ENCODE data around the gene HORMAD1. TPM values are rescaled to one million over a fixed set of nuclear protein-coding genes. Genes with fewer than 3 reads are reported as not detected.
A peak's percentile ranks its signal among the peaks of the same experiment; 100 is the strongest.

Gene HORMAD1
- total and polyA plus RNA-seq, 2 donors (not counting 1 experiment from before 2014, with no cell fraction given): 0.94 to 2.1 TPM

DNA sequence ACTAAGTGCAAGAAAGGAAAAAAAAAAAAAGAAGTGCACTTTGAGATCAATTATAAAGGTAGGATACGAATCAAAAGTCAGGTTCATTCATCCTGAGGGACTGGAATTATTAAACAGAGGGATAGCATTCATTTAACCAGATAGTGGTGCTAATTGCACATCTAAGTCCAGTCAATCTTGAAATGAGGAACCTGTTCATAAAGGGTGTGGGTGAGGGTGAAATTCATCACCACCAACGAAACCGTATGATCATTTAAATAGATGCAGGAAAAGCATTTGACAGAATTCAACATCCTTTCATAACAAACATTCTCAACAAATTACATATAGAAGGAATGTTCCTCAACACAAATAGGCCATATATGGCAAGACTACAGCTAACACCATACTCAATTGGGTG lies 39.3 kb upstream of the HORMAD1 start:
- Histone ChIP-seq H3K27ac (ENCODE audit: low read length in 2 of 2) (peak overlapping the region in 1 of 2 donors; percentile 77), H3K36me3 (replicated peaks in 1 of 2; ENCODE audit: control extremely low read depth in 1 of 2, control insufficient read depth in 1 of 2, extremely low read depth in 1 of 2, insufficient read depth in 2 of 2, low read length in 1 of 2) (peaks cover 10 to 68% of the 10 kb centered on the region in 2 experiments), H3K4me3 (ENCODE audit: control extremely low read depth in 1 of 5, extremely low read depth in 1 of 5, insufficient read depth in 1 of 5, low read depth in 2 of 5, low read length in 4 of 5) (peak overlapping the region in 1 of 5 experiments; percentile 6), H3K79me2 (ENCODE audit: control insufficient read depth, insufficient read depth, low read length) (peaks cover 94% of the 10 kb centered on the region), H2AFZ (ENCODE audit: insufficient read depth, low read depth, low read length, poor library complexity, severe bottlenecking) (no peak overlapping the region), H3K4me2 (replicated peaks; ENCODE audit: low read depth, low read length, poor library complexity, severe bottlenecking) (peak overlapping the region; percentile 37), H4K20me1 (ENCODE audit: control insufficient read depth, insufficient read depth, low read length, poor library complexity, severe bottlenecking) (peaks cover 33% of the 10 kb centered on the region), H3K9ac (ENCODE audit: low read length) (peak overlapping the region; percentile 33), H3K27me3 (replicated peaks in 1 of 4; ENCODE audit: control extremely low read depth in 1 of 4, control insufficient read depth in 3 of 4, insufficient read depth in 4 of 4, low read length in 3 of 4) (no peaks in the 10 kb centered on the region), H3K9me3 (ENCODE audit: control extremely low read depth in 1 of 3, control insufficient read depth in 2 of 3, insufficient read depth in 1 of 3, low read length in 2 of 3) (no peaks in the 10 kb centered on the region), H3K4me1 (ENCODE audit: control insufficient read depth in 2 of 2, insufficient read depth in 2 of 2, low read length in 2 of 2) (peaks cover 38 to 43% of the 10 kb centered on the region in 2 donors)
- DNase-seq (peak; percentile 55), ATAC-seq (ENCODE audit: low read depth) (peak; percentile 60)
- peaks cover 43% of the 10 kb centered on the region for H3K4me1 Mint-ChIP-seq
- peak overlapping the region; percentile 64 for H3K27ac Mint-ChIP-seq
- CTCF ChIA-PET: interaction anchor here (1.0 to 2.6 kb wide), 4 partner anchors 52 to 181 kb away, joined by 3 to 13 read pairs (median 6); no protein-coding TSS in a partner anchor
- 100% methylated on average over 1 of the region's 3 CpGs for WGBS (ENCODE audit: insufficient coverage)
- intact Hi-C loops (cut with micrococcal nuclease): loop anchor here (1.0 to 10.0 kb wide), 3 partner anchors 52 to 405 kb away; partner anchors contain the start of genes LYSMD1 and SCNM1
- peak overlapping the region; percentile 59 for H3K4me3 Mint-ChIP-seq
- H3K27me3 Mint-ChIP-seq: no peaks in the 10 kb centered on the region
- H3K9me3 Mint-ChIP-seq (ENCODE audit: insufficient read depth): no peaks in the 10 kb centered on the region
- POLR2A ChIA-PET: interaction anchor here (0.5 to 0.6 kb wide), 2 partner anchors 412 to 443 kb away, joined by 3 to 5 read pairs; no protein-coding TSS in a partner anchor
- TF ChIP-seq, protein P1, sequence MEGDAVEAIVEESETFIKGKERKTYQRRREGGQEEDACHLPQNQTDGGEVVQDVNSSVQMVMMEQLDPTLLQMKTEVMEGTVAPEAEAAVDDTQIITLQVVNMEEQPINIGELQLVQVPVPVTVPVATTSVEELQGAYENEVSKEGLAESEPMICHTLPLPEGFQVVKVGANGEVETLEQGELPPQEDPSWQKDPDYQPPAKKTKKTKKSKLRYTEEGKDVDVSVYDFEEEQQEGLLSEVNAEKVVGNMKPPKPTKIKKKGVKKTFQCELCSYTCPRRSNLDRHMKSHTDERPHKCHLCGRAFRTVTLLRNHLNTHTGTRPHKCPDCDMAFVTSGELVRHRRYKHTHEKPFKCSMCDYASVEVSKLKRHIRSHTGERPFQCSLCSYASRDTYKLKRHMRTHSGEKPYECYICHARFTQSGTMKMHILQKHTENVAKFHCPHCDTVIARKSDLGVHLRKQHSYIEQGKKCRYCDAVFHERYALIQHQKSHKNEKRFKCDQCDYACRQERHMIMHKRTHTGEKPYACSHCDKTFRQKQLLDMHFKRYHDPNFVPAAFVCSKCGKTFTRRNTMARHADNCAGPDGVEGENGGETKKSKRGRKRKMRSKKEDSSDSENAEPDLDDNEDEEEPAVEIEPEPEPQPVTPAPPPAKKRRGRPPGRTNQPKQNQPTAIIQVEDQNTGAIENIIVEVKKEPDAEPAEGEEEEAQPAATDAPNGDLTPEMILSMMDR (IDR thresholded peaks at IDR 0.05): no peak
- no peak for TF ChIP-seq EZH2 (IDR thresholded peaks at IDR 0.05; ENCODE audit: borderline replicate concordance, insufficient read depth, low read depth, low read length, poor library complexity, severe bottlenecking)

DNA sequence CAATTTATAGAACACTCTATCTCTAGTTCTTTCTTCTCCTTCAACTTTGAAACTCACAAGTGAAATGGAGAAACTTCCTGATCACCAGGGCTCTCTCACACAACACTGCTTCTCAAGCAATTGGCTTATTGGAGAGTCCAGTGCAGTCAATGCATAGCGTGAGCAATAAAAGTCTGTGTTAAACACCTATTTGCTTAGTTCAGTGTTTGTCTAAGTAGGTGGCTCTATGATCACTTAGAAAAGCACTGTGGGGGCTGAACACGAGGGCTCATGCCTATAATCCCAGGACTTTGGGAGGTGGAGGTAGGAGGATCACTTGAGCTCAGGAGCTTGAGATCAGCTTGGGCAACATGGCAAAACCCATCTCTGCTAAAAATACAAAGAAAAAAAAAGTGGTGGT lies 32.7 kb upstream of the HORMAD1 start:
- Histone ChIP-seq H3K36me3 (replicated peaks in 1 of 2; ENCODE audit: control extremely low read depth in 1 of 2, control insufficient read depth in 1 of 2, extremely low read depth in 1 of 2, insufficient read depth in 2 of 2, low read length in 1 of 2) (peaks cover 20 to 91% of the 10 kb centered on the region in 2 experiments), H3K4me1 (ENCODE audit: control insufficient read depth in 2 of 2, insufficient read depth in 2 of 2, low read length in 2 of 2) (no peaks in the 10 kb centered on the region), H3K79me2 (ENCODE audit: control insufficient read depth, insufficient read depth, low read length) (peaks cover 44% of the 10 kb centered on the region), H4K20me1 (ENCODE audit: control insufficient read depth, insufficient read depth, low read length, poor library complexity, severe bottlenecking) (peaks cover 34% of the 10 kb centered on the region), H3K4me3 (ENCODE audit: control extremely low read depth in 1 of 5, extremely low read depth in 1 of 5, insufficient read depth in 1 of 5, low read depth in 2 of 5, low read length in 4 of 5) (no peak overlapping the region), H2AFZ (ENCODE audit: insufficient read depth, low read depth, low read length, poor library complexity, severe bottlenecking) (no peak overlapping the region), H3K27ac (ENCODE audit: low read length in 2 of 2) (no peak overlapping the region), H3K27me3 (replicated peaks in 1 of 4; ENCODE audit: control extremely low read depth in 1 of 4, control insufficient read depth in 3 of 4, insufficient read depth in 4 of 4, low read length in 3 of 4) (no peaks in the 10 kb centered on the region), H3K9me3 (ENCODE audit: control extremely low read depth in 1 of 3, control insufficient read depth in 2 of 3, insufficient read depth in 1 of 3, low read length in 2 of 3) (no peaks in the 10 kb centered on the region), H3K4me2 (replicated peaks; ENCODE audit: low read depth, low read length, poor library complexity, severe bottlenecking) (no peak overlapping the region), H3K9ac (ENCODE audit: low read length) (no peak overlapping the region)
- TF ChIP-seq, protein P1 (IDR thresholded peaks at IDR 0.05): no peak
- no peak for TF ChIP-seq EZH2 (IDR thresholded peaks at IDR 0.05; ENCODE audit: borderline replicate concordance, insufficient read depth, low read depth, low read length, poor library complexity, severe bottlenecking)
- no peaks in the 10 kb centered on the region for H3K9me3 Mint-ChIP-seq (ENCODE audit: insufficient read depth)
- no peak overlapping the region for H3K27ac Mint-ChIP-seq
- intact Hi-C loops (cut with micrococcal nuclease): no loop called here
- no peak overlapping the region for H3K4me3 Mint-ChIP-seq
- ATAC-seq (ENCODE audit: low read depth) (no peak), DNase-seq (no peak)
- CTCF ChIA-PET: no interaction called here
- H3K27me3 Mint-ChIP-seq: no peaks in the 10 kb centered on the region
- H3K4me1 Mint-ChIP-seq: peaks cover 2% of the 10 kb centered on the region
- WGBS (ENCODE audit: insufficient coverage): 100% methylated on average over 1 of the region's 2 CpGs
- POLR2A ChIA-PET: no interaction called here

Data from B cell (primary cell).